Measurements from ENCODE around the gene KIAA0586.
"Not testable (repeated sequence)": the region's sequence is repeated elsewhere in the genome, so short reads cannot be mapped to it uniquely, and the experiment has no call there.

The KIAA0586 gene

DNA sequence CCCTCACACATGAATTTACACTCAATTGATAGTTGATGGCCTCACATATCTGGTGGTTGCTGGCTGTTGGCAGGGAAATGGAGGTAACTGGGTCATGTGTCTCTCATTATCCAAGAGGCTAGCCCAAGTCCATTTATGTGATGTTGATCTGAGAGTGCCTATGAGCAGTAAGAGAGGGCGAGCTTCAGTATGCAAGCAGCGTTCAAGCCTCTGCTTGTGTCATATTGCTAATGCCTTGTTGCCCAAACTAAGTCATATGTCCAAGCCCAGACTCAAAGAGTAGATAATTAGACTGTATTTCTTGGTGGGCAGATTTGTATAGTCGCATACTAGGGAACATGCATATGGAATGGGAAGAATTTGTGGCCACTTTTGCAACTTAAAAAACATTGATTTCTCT lies 126.4 kb downstream of the KIAA0586 start:
- DNase-seq: no peak

DNA sequence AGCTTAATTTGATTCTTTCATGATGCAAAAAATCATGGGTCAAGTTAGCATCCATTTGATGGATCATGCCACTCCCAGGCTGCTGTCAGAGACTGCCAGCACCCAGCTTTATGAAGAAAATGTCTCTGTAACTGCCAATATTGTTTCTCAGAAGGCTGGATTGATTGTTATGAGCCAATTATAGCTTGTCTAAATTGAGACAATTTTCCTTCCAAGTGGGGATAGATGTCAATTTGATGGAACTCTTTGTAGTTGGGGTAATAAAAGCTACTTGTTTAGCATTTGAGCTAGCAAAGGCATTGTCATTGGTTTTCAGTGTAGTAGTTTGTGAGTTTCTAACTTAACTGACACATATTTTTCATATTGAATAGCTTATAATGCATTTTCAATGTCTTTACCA lies 128.1 kb downstream of the KIAA0586 start:
- no peak for DNase-seq

DNA sequence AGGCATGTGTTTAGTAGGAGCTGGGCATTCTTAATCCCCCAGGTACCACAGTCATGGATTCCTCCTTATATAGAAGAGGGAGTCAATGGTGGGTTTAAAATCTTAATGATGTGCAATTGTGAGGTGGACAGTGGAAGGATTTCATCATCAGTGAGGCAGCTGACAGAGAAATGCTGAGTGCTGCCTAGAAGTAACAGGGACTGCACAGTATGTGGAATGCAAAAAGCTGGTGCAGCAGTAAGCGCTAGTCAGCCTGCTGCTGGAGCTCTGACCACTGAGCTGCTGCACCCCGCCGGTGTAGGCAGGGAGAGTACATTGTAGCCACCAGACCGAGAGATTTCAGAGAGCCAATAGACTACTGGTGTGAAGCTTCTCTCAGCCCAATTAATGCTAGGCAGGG lies 129.7 kb downstream of the KIAA0586 start:
- DNase-seq: no peak

DNA sequence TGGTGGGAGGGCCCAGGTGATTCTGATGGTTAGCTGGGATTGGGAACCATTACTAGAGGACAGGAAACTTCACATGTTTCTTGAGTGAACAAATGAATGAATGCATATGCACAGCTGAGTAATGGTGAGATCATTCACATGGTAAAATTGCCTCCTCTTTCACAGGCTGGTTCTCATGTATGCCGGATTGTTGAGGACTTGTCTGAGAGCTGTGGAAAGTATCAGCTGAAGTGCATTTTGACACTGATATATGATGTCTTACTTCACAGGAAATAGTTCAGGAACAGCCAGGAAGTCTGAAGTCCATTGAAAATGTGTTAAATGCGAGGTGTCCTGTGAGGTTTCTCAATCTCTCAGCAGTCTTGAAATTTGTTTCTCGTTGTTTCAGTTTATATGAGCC lies 132.7 kb downstream of the KIAA0586 start:
- no peak for DNase-seq

DNA sequence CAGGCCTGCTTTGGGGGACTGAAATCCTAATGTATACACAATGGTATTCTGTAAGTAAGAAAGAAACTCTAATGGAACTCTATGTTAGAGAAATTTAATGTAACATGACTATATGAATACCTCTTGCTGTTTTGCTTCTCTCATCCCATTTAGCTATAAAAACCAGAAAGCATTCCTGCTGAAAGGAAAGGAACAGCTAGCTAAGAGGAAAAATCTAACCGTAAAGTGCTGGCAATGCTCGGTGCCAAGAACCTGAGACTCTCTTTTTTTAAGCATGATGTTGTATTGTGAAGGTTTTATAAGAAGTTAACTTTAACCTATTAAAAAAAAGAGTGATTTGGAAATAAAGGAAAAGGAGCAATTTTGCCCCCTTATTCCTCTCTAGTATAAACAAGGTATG lies 134.6 kb downstream of the KIAA0586 start:
- no peak for DNase-seq

DNA sequence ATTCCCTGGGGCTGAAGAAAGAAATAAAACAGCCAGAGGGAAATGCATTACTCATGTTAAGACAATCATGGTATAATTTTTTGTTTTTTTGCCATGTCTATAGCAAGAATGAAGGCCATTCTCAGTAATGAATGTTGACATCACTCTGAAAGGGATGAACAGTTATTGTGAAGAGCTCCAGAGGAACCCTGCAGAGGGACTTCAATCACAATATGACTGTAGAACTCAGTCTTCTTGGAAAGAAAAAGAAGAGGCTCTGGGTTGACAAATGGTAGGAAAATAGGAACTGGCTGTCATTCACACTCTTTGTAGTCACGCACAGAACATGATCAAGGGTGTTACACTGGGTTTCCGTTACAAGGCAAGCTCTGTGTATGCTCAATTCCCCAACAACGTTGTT lies 136.5 kb downstream of the KIAA0586 start:
- no peak for DNase-seq

DNA sequence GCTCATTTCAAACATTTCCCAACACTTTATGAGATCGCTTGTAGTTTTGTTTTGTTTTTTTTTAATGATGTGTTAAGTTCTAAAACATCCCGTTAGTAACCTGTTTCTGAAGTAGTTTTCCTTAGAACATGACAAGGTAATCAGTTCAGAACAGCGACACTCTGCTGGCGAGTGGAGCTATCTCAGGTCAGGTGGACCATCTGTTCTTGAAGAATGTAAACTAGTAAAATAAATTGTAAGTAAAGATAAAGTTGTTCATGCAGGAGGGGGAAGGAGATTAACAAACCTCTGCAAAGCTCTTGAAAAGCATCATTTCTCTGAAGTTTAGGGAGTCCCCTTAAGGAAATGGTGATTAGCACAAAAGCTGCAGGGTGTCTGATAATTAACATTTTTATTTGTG lies 138.3 kb downstream of the KIAA0586 start:
- no peak for DNase-seq

DNA sequence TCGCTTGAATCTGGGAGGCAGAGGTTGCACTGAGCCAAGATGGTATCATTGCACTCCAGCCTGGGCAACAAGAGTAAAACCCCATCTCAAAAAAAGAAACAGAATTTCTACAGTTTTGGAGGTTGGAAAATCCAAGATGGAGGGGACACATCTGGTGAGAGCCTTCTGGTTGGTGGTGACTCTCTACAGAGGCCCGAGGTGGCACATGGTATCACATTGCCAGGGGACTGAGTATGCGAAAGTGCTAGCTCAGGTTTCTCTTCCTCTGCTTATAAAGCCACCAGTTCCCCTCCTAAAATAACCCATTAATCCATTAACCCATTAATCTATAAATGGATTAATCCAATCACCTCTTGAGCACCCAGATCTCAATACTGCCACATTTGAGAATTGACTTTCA lies 139.5 kb downstream of the KIAA0586 start:
- DNase-seq: no peak

DNA sequence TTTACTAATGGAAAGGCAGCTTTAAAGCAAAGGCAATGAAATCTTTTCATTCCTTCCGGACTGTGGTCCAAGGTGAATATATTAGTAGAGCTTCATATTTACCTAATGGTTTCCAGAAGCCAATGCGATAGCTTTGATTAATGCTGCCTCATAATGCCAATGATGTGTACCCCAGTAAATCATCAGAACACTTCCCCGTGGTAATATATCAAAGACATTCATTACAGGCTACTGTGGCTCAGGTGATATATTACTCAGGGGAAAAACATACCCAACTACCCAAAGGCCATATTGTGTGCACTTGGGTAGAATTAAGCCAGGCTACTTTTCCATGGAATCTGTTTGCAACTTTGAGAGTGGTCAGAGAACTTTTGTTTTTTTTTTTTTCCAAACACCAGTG lies 140.8 kb downstream of the KIAA0586 start:
- no peak for DNase-seq

DNA sequence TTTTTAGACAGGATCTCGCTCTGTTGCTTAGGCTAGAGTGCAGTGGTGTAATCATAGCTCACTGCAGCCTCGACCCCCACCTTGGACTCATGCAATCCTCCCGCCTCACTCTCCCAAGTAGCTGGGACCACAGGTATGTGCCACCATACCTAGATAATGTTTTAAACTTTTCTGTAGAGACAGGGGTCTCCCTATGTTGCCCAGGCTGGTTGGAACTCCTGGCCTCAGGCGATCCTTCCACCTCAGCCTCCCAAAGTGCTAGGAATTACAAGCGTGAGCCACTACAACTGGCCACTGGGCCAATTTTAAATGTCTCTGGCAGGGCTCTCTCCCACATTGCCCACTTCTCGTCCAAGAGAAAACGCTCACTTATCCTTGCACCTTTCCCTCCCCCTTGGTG lies 143.7 kb downstream of the KIAA0586 start:
- no peak for DNase-seq

DNA sequence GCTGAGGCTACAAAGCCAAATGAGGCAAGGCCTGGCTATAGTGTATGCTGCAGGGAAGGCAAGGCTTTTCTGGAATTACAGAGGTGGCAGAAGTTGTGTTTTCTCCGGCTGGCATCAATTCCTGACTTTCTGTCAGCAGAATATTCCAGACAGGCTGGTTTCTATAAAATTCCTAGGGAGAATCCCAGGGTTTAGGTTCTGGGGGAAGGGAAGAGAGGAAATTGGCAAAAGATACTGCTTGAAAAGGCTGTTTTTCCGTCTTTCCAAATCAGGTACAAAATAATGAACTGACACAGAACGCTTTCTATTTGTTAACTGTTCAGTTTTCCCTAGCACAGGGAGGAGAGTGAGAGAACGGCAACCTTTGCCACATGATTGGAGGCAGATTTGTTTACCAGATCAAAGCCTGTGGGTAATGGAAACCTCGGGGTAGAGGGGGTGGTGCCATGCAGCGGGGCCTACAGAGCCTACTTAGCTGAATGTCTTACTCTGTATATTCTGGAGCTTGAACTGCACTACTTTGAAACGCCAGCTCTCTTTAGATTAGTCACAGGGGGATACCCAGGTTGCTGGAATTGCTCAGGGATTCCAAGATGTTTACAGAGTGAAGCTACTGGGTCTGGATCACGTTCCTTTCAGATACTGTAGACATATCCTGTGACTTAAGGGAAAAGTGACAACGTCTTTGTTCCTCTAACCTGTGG lies 144.4 kb downstream of the KIAA0586 start:
- no peak for DNase-seq

DNA sequence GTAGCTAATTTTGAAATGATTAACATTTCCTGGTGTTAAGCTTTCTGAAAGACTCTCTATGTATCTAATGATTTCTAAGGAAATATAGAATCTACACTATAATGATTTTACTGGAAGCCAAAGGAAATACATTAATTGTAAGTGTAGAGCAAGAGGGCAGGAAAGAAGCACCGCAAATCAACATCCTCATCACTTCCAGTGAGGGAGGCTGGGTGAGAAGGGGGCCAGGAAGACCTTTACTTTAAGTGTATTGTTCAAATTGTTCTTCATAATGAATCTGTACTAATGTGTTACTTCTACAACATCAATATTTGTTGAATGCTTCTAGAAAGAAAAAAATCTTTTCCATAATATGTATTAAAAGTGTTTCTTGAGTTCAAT lies 144.9 kb downstream of the KIAA0586 start:
- no peak for DNase-seq

DNA sequence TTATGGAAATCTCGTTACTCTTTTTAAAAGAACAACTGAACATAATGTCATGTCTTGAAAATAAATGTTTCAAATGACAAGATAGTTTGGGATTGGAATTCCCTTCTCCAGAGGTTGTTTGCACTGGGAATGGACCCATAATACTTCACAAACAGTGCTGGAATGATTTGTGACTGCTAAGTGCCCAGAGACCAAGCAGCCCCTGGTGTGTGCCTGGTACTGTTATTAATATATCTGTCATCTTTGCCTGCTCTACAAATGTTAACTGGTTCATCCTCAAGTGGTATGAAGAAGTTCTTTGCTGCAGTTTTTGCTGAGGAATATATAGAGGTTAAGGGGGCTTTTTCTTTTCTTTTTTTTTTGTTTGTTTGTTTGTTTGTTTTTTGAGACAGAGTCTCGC lies 145.3 kb downstream of the KIAA0586 start:
- no peak for DNase-seq

DNA sequence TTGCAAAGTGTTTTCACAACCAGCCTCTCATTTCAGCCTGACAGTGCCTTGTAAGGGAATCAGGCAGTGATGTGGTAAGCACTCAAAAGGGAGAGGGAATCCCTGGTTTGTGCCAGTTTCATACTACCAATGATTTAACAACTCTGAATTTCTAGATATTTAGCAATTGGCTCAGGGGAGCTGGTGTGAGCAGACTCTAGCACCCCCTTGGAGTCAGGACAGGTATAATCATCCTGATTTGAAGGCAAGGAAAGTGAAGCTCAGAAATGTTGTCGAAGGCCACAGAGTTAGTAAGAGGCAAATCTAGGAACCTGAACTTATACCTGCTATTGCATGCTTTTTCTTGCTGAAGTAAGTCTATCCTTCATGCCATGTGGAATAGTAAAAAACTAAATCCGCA lies 147.1 kb downstream of the KIAA0586 start:
- no peak for DNase-seq

DNA sequence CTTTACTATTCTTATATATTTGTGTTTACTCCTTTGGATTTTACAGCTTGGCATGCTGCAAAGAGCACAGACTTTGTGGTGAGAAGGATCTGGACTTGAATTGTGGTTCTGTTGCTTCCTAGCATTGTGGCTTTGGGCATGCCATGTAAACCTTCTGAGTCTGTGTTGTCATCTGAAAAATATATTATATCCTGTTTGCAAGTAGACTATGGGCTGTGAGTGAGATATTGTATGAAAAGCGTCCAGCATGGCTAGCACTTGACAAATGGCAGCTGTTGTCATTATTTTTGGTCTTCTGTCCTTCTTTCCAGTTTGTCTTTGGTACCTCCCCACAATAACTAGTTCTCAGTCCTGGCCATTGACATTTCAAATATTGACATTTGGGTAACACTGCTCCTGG lies 148.4 kb downstream of the KIAA0586 start:
- DNase-seq: no peak

DNA sequence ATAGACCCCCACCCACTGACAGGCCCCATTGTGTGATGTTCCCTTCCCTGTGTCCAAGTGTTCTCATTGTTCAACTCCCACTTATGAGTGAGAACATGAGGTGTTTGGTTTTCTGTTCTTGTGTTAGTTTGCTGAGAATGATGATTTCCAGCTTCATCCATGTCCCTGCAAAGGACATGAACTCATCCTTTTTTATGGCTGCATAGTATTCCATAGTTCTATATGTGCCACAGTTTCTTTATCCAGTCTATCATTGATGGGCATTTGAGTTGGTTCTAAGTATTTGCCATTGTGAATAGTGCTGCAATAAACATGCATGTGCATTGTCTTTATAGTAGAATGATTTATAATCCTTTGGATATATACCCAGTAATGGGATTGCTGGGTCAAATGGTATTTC lies 152.5 kb downstream of the KIAA0586 start:
- DNase-seq: not testable (repeated sequence)

DNA sequence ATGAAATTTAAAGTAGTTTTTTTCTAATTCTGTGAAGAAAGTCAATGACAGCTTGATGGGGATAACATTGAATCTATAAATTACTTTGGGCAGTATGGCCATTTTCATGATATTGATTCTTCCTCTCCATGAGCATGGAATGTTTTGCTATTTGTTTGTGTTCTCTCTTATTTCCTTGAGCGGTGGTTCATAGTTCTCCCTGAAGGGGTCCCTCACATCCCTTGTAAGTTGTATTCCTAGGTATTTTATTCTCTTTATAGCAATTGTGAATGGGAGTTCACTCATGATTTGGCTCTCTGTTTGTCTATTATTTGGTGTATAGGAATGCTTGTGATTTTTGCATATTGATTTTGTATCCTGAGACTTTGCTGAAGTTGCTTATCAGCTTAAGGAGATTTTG lies 153.9 kb downstream of the KIAA0586 start:
- not testable (repeated sequence) for DNase-seq

DNA sequence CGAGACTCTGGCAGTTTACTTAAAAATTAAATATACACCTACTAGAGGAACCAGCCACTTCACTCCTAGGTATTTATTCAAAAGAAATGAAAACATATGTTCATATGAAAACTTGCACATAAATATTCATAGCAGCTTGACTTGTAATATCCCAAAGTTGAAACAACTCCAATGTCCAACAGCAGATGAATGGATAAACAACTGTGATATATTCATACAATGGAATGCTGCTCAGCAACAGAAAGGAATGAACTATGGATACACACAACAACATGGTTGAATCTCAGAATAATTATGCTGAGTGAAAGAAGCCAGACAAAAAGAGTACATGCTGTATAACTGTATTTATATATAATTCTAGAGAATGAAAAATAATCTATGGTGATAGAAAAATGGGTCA lies 156.9 kb downstream of the KIAA0586 start:
- DNase-seq: no peak

DNA sequence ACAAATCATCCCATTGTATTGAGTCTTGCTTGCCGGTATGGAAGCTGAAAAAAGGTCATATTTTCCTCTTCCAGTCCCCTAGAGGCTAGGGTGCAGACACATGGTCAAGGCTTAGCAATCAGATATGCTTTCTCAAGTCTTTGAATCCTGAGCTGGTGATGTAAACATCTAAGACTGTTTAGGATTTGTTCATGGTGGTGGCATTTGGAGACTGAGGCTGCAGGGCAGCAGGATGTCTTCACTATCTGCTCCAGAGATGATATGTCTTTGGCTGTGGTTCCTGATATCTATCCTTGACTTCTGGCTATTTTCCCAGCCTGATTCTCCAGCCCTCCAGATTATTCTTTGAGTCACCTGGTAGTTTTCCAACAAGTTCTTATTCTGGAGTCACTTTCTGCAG lies 159.8 kb downstream of the KIAA0586 start:
- DNase-seq: no peak

DNA sequence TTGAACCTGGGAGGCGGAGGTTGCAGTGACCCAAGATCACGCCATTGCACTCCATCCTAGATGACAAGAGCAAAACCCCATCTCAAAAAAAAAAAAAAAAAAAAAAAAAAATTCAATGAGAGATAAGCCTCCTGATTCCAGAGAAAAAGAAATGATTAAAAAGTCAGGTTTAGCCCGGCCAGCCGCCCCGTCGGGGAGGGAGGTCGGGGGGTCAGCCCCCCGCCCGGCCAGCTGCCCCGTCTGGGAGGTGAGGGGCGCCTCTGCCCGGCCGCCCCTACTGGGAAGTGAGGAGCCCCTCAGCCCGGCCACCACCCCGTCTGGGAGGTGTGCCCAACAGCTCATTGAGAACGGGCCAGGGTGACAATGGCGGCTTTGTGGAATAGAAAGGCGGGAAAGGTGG lies 160.8 kb downstream of the KIAA0586 start:
- DNase-seq: not testable (repeated sequence)

DNA sequence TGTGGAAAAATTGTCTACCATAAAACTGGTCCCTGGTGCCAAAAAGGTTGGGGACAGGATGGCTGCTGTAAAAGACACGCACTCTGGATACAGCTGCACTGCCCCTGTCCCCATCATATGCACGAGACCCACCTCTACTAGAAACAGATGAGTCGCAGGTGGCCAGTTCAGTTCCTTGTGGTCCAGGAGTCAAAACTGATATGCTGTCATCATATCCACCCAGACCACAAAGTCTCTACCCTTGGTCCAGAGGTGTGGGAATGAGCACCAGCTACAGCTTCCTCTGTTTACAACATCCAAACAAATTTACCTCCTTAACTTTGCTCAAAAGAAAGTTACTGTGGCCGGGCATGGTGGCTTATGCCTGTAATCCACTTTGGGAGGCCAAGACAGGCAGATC lies 166.5 kb downstream of the KIAA0586 start:
- DNase-seq: no peak

DNA sequence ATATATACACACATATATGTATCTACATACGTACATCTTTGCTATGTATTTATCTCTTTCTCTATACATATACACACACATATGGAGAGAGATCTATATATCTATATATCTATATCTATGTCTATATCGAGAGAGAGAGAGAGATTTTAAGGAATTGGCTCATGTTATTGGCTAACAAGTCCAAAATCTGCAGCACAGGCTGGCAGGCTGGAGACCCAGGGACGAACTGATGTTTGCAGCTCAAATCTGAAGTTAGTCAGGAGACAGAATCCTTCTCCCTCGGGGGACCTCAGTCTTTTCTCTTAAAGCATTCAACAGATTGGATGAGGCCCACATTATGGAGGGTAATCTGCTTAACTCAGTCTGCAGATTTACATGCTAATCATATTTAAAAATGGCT lies 169.5 kb downstream of the KIAA0586 start:
- no peak for DNase-seq

DNA sequence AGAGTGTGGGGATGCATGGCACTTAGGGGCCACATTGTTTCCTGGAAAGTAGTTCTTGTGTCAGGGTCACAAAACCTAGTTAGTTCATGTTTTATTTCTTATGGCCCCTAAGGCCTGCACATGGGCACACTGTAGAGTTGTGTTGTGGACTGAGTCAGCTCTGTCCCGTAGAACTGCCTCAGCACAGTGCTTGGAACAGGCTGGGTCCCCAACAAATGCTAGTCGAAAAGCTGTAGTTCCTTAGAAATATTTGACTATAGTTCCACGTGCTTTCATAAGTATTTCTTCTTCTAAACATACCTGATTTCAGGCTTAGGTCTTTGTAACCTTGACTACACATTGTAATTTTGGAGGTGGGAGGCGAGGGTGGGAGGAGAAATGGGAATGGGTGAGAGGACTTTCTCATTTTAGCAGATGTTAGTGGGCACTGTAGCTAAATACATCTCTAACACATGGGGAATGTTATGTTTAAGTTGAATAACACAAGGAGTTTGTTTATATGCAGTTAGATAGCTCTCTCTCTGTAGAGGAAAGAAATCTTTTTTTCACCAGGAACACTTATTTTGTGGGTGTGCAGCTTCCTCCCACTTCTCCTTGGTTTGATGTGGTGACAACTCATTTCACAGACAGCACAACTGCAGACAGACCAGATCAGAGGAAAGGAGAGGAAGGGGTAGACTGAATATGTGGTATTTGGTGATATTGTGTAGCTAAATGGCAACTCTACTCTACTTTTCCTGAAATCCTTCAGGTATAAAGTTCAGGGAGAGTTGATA lies 170.7 kb downstream of the KIAA0586 start:
- no peak for DNase-seq

DNA sequence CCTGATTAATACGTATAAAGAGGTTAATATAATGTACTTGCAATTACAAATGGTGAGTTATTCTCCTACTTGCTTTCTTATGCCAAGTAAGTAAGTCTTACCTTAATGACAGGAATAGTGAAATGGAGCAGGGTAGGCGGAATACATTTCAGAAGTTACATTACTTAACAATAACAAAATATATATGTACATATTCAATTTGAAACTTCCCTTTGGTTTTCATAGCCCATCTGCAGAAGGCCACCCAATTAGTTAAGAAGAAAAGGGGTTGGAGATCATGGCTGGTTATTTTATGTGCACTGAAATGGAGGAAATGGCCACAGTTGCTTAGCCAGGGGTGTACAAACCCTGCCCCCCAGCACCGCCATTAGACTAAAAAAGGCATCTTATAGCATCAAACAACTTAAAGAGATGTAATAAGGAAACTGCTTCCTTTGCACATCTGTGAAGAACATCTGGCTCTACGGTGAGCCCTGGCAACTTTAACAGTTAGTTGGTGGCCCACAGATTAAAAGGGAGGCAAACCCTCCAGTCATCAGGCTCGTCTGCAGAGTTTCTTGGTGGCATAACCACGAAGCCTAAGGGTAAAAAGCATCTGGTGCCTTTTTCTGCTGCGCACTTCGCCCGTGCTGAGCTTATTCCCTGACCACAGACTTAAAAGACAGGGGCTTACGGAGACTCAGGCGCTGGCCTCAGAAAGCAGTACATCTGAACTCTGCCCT lies 171.4 kb downstream of the KIAA0586 start:
- no peak for DNase-seq
